Lower lobe of right lung (tissue), 2 donors: ENCODE measurements around the gene NECTIN1. TPM values are rescaled to one million over a fixed set of nuclear protein-coding genes. Genes with fewer than 3 reads are reported as not detected.

ENCODE experiments used
- ATAC-seq, 2 donors: fragments of 200-7000 bp; cut with Tn5 transposase; one replicate each; pipeline ENCODE4 v1.9.1; 2020 to 2022; ENCODE audit warnings: mild to moderate bottlenecking in 2 of 2, moderate library complexity in 2 of 2
- DNase-seq: peaks from one replicate; pipeline ENCODE4 v3.0.0-alpha.2; 2020
- H3K27ac ChIP-seq: fragments of 200-600 bp; one replicate; pipeline ENCODE4 v1.8.0; 2022
- H3K27me3 ChIP-seq: fragments of 200-600 bp; one replicate; pipeline ENCODE4 v1.8.0; 2022; ENCODE audit warnings: low read depth
- H3K36me3 ChIP-seq: fragments of 200-600 bp; one replicate; pipeline ENCODE4 v1.8.0; 2022; ENCODE audit warnings: mild to moderate bottlenecking
- H3K4me1 ChIP-seq: fragments of 200-600 bp; one replicate; pipeline ENCODE4 v1.8.0; 2022
- H3K4me3 ChIP-seq: fragments of 200-600 bp; one replicate; pipeline ENCODE4 v1.8.0; 2022; ENCODE audit warnings: mild to moderate bottlenecking
- H3K9me3 ChIP-seq: fragments of 200-600 bp; one replicate; pipeline ENCODE4 v1.8.0; 2022
- intact Hi-C: fragments of 100-400 bp; cut with DNase I; formaldehyde crosslinking; loops from one replicate; pipeline ENCODE4 v1.11.0; 2022
- total RNA-seq: library from RNA; stranded (reverse); fragmentation: NEBNext Ultra II Directional; extraction: Animal tissue kit (Norgen Biotek cat#: 25700); gene quantifications from one replicate; pipeline ENCODE4 v1.2.1, GENCODE V29; 2021
- TF ChIP-seq, protein P1 (sequence below): fragments of 200-600 bp; IDR thresholded peaks from one replicate; pipeline ENCODE4 v1.8.0; 2022; ENCODE audit warnings: antibody characterized with exemption, mild to moderate bottlenecking
- donor health status: DM: no; HTN: yes; CAD: no; lungs with severe emphysema.

NECTIN1 gene
- total RNA-seq, 1 donor from 2014 or later = 9.1 TPM

DNA sequence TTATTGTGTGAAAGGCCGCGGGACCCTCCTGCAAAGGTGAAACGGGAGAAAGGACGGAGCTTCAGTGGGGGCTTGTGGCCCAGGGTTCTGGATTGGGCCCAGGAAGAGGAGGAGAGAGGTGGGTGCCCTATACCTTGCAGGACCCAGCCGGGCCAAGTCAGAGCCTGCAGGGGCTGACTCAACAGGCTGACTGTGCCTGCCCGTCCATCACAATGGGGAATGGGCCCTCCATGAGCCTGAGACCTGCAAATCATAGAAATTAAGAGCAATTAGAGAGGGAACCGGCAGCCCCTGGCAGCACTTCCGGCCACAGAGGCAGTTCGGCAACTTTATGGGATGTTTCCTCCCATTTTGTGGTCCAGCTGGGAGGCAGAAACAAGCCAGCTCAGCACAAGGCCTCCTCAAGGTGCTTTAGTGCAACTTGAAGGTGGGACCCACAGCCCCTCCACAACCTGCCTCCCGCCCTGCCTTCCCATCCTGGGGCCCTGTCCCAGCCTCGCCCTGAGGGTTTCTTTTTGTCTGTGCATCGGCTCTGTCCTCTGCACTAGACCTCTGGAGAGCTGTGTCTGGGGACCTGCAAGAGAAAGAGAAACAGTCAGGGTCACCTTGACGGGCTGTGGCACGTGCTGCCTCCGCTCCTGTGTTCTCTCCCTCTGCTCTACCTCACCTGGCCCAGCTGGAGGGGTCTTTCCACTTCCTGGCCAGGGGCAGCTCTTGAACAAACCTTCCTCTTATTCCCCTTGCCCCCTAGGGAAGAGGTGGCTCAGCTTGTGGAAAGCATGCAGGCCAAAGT is 19.1 kb upstream of the NECTIN1 start:
- DNase-seq (no peak), ATAC-seq (no peak)
- H3K4me1 ChIP-seq = no peaks in the 10 kb centered on the region
- H3K9me3 ChIP-seq = no peaks in the 10 kb centered on the region
- TF ChIP-seq, protein P1, sequence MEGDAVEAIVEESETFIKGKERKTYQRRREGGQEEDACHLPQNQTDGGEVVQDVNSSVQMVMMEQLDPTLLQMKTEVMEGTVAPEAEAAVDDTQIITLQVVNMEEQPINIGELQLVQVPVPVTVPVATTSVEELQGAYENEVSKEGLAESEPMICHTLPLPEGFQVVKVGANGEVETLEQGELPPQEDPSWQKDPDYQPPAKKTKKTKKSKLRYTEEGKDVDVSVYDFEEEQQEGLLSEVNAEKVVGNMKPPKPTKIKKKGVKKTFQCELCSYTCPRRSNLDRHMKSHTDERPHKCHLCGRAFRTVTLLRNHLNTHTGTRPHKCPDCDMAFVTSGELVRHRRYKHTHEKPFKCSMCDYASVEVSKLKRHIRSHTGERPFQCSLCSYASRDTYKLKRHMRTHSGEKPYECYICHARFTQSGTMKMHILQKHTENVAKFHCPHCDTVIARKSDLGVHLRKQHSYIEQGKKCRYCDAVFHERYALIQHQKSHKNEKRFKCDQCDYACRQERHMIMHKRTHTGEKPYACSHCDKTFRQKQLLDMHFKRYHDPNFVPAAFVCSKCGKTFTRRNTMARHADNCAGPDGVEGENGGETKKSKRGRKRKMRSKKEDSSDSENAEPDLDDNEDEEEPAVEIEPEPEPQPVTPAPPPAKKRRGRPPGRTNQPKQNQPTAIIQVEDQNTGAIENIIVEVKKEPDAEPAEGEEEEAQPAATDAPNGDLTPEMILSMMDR = no peak
- no peak overlapping the region for H3K27ac ChIP-seq
- H3K27me3 ChIP-seq = peaks cover 21% of the 10 kb centered on the region
- H3K4me3 ChIP-seq = no peak overlapping the region
- intact Hi-C loops = no loop called here
- no peaks in the 10 kb centered on the region for H3K36me3 ChIP-seq

DNA sequence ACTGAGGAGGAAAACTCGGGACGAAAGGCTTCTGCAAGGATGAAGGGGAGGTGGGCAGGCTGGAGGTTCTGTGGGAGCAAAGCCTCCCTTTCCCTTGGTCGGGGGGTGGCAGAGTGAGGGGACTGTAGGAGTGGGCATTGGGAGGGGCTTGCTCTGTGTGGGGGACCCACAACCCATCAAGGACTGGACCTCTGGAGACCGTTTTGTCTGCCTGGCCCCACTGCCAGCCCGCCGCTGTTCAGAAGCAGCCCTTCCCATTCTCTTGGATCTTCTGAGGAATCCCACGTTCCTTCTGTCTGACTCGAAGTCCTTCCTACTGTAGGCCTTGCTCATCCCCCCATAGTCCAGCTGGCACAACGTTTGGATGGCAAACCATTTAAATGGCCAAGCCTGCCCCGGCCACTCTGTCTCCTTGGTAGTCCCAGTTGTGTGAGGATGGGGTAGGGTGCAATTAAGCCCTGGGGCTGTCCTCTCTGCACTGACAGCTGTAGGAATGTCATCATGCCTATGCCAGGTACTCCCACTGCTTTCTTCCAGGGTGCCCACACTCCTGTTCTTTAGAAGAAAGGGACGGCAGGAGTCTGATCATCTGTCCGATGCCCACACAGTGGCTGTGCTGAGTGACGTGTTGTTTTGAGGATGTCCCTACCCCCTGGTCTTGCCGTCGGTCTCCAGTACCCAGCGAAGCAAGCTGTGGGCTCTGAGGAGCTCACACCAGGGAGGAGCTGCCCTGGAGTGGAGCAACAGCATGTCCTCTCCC is 17.0 kb upstream of the NECTIN1 start:
- intact Hi-C loops = no loop called here
- DNase-seq = no peak
- H3K4me3 ChIP-seq = no peak overlapping the region
- H3K4me1 ChIP-seq = peaks cover 12% of the 10 kb centered on the region
- ATAC-seq = no peak
- H3K27ac ChIP-seq = no peak overlapping the region
- no peaks in the 10 kb centered on the region for H3K36me3 ChIP-seq
- TF ChIP-seq, protein P1 = no peak
- H3K9me3 ChIP-seq = no peaks in the 10 kb centered on the region
- peaks cover 34% of the 10 kb centered on the region for H3K27me3 ChIP-seq

DNA sequence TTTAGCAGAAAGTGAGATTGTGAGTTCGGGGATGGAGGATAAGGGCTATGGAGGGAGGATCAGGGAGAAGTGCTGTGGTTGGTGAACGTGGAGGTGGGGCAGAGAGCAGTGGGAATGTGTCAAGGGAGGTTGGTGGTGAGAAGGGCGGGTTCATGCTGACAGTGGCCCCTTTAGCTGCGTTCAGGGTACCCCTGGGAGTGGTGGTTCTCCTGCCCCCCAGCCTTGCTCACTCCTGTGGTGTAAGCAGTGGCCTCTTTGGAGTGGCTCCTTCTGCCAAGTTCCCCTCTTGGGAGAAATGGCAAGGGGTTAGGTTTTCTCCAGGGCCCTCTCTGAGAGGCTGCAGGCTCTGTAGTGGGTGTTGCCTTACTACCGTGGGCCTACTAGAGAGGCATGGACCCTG is 16.1 kb upstream of the NECTIN1 start:
- H3K4me1 ChIP-seq = peaks cover 12% of the 10 kb centered on the region
- H3K36me3 ChIP-seq = no peaks in the 10 kb centered on the region
- no peaks in the 10 kb centered on the region for H3K9me3 ChIP-seq
- no peak overlapping the region for H3K27ac ChIP-seq
- H3K27me3 ChIP-seq = peaks cover 40% of the 10 kb centered on the region
- no peak for DNase-seq
- H3K4me3 ChIP-seq = no peak overlapping the region
- intact Hi-C loops = no loop called here
- TF ChIP-seq, protein P1 = no peak
- ATAC-seq = no peak

DNA sequence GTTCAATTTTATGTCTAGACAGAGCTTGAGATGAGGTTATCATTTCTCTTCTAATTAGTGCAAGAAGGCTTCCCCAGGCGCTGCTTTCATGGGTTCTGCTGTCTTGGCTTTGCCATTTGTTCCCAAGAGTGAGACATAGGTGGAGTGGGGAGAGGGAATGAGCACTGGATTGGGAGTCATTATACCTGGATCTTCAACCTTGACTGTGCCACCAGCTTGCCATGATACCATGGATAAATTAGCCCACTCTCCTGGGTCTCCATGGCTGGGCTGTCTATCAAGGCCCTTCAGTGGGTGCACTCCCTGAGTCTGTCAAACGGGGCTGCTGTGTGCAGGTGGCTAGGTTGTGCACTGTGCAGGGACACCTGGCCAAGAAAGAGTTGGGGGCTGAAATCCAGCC is 15.6 kb upstream of the NECTIN1 start:
- Histone ChIP-seq H3K27ac (no peak overlapping the region), H3K9me3 (no peaks in the 10 kb centered on the region), H3K4me1 (peaks cover 12% of the 10 kb centered on the region), H3K4me3 (no peak overlapping the region), H3K27me3 (peaks cover 40% of the 10 kb centered on the region), H3K36me3 (no peaks in the 10 kb centered on the region)
- ATAC-seq = no peak
- intact Hi-C loops = no loop called here
- DNase-seq = no peak
- TF ChIP-seq, protein P1 = no peak

- ATAC-seq (no peak), DNase-seq (no peak)
- no peak overlapping the region for H3K4me3 ChIP-seq
- peaks cover 33% of the 10 kb centered on the region for H3K27me3 ChIP-seq
- H3K9me3 ChIP-seq = no peaks in the 10 kb centered on the region
- no peaks in the 10 kb centered on the region for H3K36me3 ChIP-seq
- no peak overlapping the region for H3K27ac ChIP-seq
- peaks cover 12% of the 10 kb centered on the region for H3K4me1 ChIP-seq
- intact Hi-C loops = no loop called here
- TF ChIP-seq, protein P1 = no peak
These were observed 14.0 kb upstream of the NECTIN1 start for GRCh38 chr11:119743006-119743405.
